Left lung (tissue), 10 donors: ENCODE data around the gene TAOK3. TPM values are rescaled to one million over a fixed set of nuclear protein-coding genes. Genes with fewer than 3 reads are reported as not detected.

Source experiments
- ATAC-seq: fragments of 200-7000 bp; cut with Tn5 transposase; one replicate; pipeline ENCODE4 v1.9.1; 2020; ENCODE audit warnings: moderate library complexity
- DNase-seq, 4 donors: peaks; one replicate each; pipeline ENCODE4 v3.0.0-alpha.2; 2013 to 2020
- H3K27ac ChIP-seq, 2 donors: fragments of 200-600 bp; sonication (generic) in 1 of 2; one replicate each; pipeline versions ENCODE4 v1.5.0 to v1.8.0; 2020 to 2021
- H3K27me3 ChIP-seq, 2 donors: fragments of 200-600 bp; sonication (generic) in 1 of 2; one replicate each; pipeline versions ENCODE4 v1.5.0 to v1.8.0; 2020 to 2021
- H3K36me3 ChIP-seq, 2 donors: fragments of 200-600 bp; sonication (generic) in 1 of 2; one replicate each; pipeline versions ENCODE4 v1.5.0 to v1.8.0; 2020 to 2021
- H3K4me1 ChIP-seq, 2 donors: fragments of 200-600 bp; one replicate each; pipeline ENCODE4 v1.8.0; 2021
- H3K4me3 ChIP-seq, 2 donors: fragments of 200-600 bp; sonication (generic) in 1 of 2; one replicate each; pipeline versions ENCODE4 v1.5.0 to v1.8.0; 2020 to 2021; ENCODE audit warnings: mild to moderate bottlenecking in 1 of 2
- H3K9me3 ChIP-seq, 2 donors: fragments of 200-600 bp; sonication (generic) in 1 of 2; one replicate each; pipeline versions ENCODE4 v1.5.0 to v1.8.0; 2020 to 2021
- intact Hi-C, 2 donors: fragments of 100-400 bp; cut with DNase I; formaldehyde crosslinking; loops; one replicate each; pipeline versions ENCODE4 v1.11.2 to v1.14.2; 2022
- polyA plus RNA-seq, 6 donors: library from polyadenylated mRNA; unstranded; fragments of 120-200 nt; gene quantifications; one replicate each; pipeline ENCODE4 v1.2.1, GENCODE V29; 2013; ENCODE audit not compliant: insufficient read length in 6 of 6
- total RNA-seq, 2 donors: library from RNA; stranded (reverse); fragmentation: NEBNext Ultra II Directional; extraction: Animal tissue kit (Norgen Biotek cat#: 25700); gene quantifications; one replicate each; pipeline ENCODE4 v1.2.1, GENCODE V29; 2021
- TF ChIP-seq, protein P1 (sequence below), 2 donors: fragments of 200-600 bp; sonication (generic) in 1 of 2; IDR thresholded peaks; one replicate each; pipeline versions ENCODE4 v1.5.0 to v1.8.0; 2021; ENCODE audit warnings: antibody characterized with exemption in 2 of 2
- donor health status: DM: no; HTN: yes; CAD: no.
- donor health status: DM: no; HTN: no; CAD: no.

The TAOK3 gene
- total and polyA plus RNA-seq, 8 donors = 39.5 to 61.8 (median 52.1) TPM

DNA sequence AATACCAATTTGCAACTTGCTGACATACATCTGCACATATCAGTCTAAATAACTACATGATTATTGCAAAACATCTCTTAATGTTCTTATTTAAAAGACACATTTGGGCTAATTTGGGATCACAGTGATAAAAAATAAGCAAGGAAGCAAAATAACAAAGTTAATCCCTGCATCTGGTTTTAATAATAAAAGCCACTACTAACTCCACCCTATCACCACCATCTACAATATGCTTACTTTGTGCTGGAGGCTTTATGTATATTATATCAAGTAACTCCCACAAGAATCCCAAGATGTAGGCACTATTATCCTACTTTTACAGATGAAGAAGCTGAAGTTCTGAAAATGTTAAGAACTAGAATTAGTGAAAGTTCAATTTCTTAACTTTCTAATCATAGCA is 45.7 kb downstream of the TAOK3 start:
- Histone ChIP-seq H3K36me3 (no peaks in the 10 kb centered on the region), H3K4me1 (peaks cover 8 to 48% of the 10 kb centered on the region in 2 donors), H3K27ac (no peak overlapping the region), H3K9me3 (no peaks in the 10 kb centered on the region), H3K27me3 (no peaks in the 10 kb centered on the region), H3K4me3 (no peak overlapping the region)
- DNase-seq (no peak), ATAC-seq (no peak)
- TF ChIP-seq, protein P1, sequence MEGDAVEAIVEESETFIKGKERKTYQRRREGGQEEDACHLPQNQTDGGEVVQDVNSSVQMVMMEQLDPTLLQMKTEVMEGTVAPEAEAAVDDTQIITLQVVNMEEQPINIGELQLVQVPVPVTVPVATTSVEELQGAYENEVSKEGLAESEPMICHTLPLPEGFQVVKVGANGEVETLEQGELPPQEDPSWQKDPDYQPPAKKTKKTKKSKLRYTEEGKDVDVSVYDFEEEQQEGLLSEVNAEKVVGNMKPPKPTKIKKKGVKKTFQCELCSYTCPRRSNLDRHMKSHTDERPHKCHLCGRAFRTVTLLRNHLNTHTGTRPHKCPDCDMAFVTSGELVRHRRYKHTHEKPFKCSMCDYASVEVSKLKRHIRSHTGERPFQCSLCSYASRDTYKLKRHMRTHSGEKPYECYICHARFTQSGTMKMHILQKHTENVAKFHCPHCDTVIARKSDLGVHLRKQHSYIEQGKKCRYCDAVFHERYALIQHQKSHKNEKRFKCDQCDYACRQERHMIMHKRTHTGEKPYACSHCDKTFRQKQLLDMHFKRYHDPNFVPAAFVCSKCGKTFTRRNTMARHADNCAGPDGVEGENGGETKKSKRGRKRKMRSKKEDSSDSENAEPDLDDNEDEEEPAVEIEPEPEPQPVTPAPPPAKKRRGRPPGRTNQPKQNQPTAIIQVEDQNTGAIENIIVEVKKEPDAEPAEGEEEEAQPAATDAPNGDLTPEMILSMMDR (IDR thresholded peaks at IDR 0.05) = no peak
- intact Hi-C loops = no loop called here

DNA sequence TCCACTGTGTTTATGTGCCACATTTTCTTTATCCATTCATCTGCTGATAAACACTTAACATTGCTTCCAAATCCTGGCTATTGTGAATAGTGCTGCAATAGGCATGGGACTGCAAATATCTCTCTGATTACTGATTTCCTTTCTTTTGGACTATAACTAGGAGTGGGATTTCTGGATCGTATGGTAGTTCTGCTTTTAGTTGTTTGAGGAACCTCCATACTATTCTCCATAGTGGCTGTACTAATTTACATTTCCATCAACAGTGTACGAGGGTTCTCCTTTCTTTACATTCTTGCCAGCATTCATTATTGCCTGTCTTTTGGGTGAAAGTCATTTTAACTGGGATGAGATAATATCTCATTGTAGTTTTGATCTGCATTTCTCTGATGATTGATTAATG is 47.6 kb downstream of the TAOK3 start:
- Histone ChIP-seq H3K36me3 (no peaks in the 10 kb centered on the region), H3K9me3 (no peaks in the 10 kb centered on the region), H3K27ac (no peak overlapping the region), H3K4me3 (no peak overlapping the region), H3K4me1 (peaks cover 8 to 30% of the 10 kb centered on the region in 2 donors), H3K27me3 (no peaks in the 10 kb centered on the region)
- ATAC-seq (no peak), DNase-seq (no peak)
- intact Hi-C loops = no loop called here
- TF ChIP-seq, protein P1 (IDR thresholded peaks at IDR 0.05) = no peak

DNA sequence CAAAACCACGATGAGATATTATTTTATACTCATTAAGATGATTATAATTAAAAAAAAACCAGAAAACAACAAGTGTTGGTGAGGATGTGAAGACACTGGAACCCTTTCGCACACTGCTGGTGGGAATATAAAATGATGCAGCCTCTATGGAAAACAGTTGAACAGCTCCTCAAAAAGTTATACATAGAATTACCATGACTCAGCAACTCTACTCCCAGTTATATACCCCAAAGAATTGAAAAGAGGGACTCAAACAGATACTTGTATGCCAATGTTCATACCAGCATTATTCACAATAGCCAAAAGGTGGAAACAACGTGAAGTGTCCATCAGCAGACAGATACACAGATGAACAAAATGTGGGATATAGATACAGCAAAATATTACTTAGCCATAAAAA is 53.1 kb downstream of the TAOK3 start:
- intact Hi-C loops = no loop called here
- DNase-seq = no peak
- TF ChIP-seq, protein P1 (IDR thresholded peaks at IDR 0.05) = no peak
- Histone ChIP-seq H3K4me1 (no peaks in the 10 kb centered on the region), H3K9me3 (no peaks in the 10 kb centered on the region), H3K27ac (no peak overlapping the region), H3K27me3 (no peaks in the 10 kb centered on the region), H3K36me3 (no peaks in the 10 kb centered on the region), H3K4me3 (no peak overlapping the region)
- ATAC-seq = no peak

DNA sequence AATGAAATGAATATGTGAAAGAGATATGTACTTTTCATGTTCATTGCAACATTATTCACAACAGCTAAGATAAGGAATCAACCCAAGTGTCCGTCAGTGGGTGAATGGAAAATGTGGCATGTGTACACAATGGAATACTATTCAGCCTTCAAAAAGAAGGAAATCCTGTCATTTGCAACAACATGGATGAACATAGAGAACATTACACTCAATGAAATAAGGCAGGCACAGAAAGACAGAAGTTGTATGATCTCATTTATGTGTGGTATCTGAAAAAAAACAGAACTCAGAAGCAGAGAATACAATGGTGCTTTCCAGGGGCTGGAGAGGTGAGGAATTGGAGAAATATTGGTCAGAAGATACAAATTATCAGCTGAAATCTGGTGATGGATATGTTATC is 54.0 kb downstream of the TAOK3 start:
- intact Hi-C loops = no loop called here
- peaks cover 0 to 5% of the 10 kb centered on the region in 2 donors for H3K4me1 ChIP-seq
- ATAC-seq = no peak
- TF ChIP-seq, protein P1 (IDR thresholded peaks at IDR 0.05) = no peak
- no peaks in the 10 kb centered on the region for H3K9me3 ChIP-seq
- DNase-seq = no peak
- no peak overlapping the region for H3K4me3 ChIP-seq
- H3K27ac ChIP-seq = no peak overlapping the region
- no peaks in the 10 kb centered on the region for H3K27me3 ChIP-seq
- H3K36me3 ChIP-seq = no peaks in the 10 kb centered on the region

DNA sequence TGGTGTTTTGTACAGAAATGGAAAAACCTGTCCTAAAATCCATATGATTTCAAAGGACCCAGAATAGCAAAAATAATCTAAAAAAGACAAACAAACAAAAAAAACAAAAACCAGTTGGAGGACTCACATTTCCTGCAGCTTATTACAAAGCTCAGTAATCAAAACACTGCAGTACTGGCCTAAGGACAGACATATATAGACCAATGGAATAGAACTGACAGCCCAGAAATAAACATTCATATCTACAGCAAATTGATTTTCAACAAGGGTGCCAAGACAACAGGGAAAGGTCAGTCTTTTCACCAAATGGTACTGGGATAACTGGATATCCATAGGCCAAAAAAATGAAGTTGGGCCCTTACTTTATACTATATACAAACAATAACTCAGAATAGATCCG is 55.0 kb downstream of the TAOK3 start:
- H3K9me3 ChIP-seq = no peaks in the 10 kb centered on the region
- H3K27me3 ChIP-seq = no peaks in the 10 kb centered on the region
- intact Hi-C loops = no loop called here
- no peaks in the 10 kb centered on the region for H3K36me3 ChIP-seq
- H3K4me1 ChIP-seq = peaks cover 0 to 14% of the 10 kb centered on the region in 2 donors
- DNase-seq (no peak), ATAC-seq (no peak)
- H3K4me3 ChIP-seq = no peak overlapping the region
- TF ChIP-seq, protein P1 (IDR thresholded peaks at IDR 0.05) = no peak
- H3K27ac ChIP-seq = no peak overlapping the region
